Bone marrow (tissue), 2 donors: ENCODE data around the gene FAM120B.
"Not testable (repeated sequence)": the region's sequence is repeated elsewhere in the genome, so short reads cannot be mapped to it uniquely, and the experiment has no call there.

Source experiments
- DNase-seq, 2 donors: peaks; one replicate each; lab custom pipeline; 2025; lab: John Stamatoyannopoulos, UW

Gene FAM120B

GRCh38 chr6:170385506-170385905 is 78.9 kb downstream of the FAM120B start:
- no peak for DNase-seq

GRCh38 chr6:170388113-170388512 is 81.6 kb downstream of the FAM120B start:
- no peak for DNase-seq

- no peak for DNase-seq
Observed at GRCh38 chr6:170393033-170393432, 86.5 kb downstream of the FAM120B start.

GRCh38 chr6:170393807-170394399 is 87.3 kb downstream of the FAM120B start:
- no peak for DNase-seq

- DNase-seq, result no peak
Observed at GRCh38 chr6:170394980-170395379, 88.4 kb downstream of the FAM120B start.

GRCh38 chr6:170398743-170399369 is 92.3 kb downstream of the FAM120B start:
- not testable (repeated sequence) for DNase-seq

GRCh38 chr6:170399955-170400558 is 93.5 kb downstream of the FAM120B start:
- DNase-seq, result not testable (repeated sequence)

GRCh38 chr6:170402318-170403040 is 95.9 kb downstream of the FAM120B start:
- DNase-seq, result no peak

- DNase-seq, result no peak
Observed at GRCh38 chr6:170403451-170403850, 96.9 kb downstream of the FAM120B start.

GRCh38 chr6:170404036-170404435 is 97.5 kb downstream of the FAM120B start:
- DNase-seq, result no peak

- no peak for DNase-seq
Observed at GRCh38 chr6:170404697-170405096, 98.1 kb downstream of the FAM120B start.

GRCh38 chr6:170405311-170405975 is 98.9 kb downstream of the FAM120B start:
- no peak for DNase-seq

- no peak for DNase-seq
Observed at GRCh38 chr6:170407200-170407599, 100.6 kb downstream of the FAM120B start.

- no peak for DNase-seq
Observed at GRCh38 chr6:170407932-170408331, 101.4 kb downstream of the FAM120B start.

- not testable (repeated sequence) for DNase-seq
Observed at GRCh38 chr6:170409746-170410145, 103.2 kb downstream of the FAM120B start.

GRCh38 chr6:170410241-170410640 is 103.7 kb downstream of the FAM120B start:
- no peak for DNase-seq

GRCh38 chr6:170415318-170415717 is 108.8 kb downstream of the FAM120B start:
- no peak for DNase-seq

- no peak for DNase-seq
Observed at GRCh38 chr6:170416303-170416702, 109.7 kb downstream of the FAM120B start.

GRCh38 chr6:170416959-170417606 is 110.5 kb downstream of the FAM120B start:
- DNase-seq, result no peak

GRCh38 chr6:170417881-170418280 is 111.3 kb downstream of the FAM120B start:
- DNase-seq, result no peak

GRCh38 chr6:170420283-170420682 is 113.7 kb downstream of the FAM120B start:
- no peak for DNase-seq
